ENCODE measurements around the gene PSMF1. TPM values are rescaled to one million over a fixed set of nuclear protein-coding genes. Genes with fewer than 3 reads are reported as not detected.

PSMF1 gene
- total RNA-seq, 1 donor, result 69.6 TPM

DNA sequence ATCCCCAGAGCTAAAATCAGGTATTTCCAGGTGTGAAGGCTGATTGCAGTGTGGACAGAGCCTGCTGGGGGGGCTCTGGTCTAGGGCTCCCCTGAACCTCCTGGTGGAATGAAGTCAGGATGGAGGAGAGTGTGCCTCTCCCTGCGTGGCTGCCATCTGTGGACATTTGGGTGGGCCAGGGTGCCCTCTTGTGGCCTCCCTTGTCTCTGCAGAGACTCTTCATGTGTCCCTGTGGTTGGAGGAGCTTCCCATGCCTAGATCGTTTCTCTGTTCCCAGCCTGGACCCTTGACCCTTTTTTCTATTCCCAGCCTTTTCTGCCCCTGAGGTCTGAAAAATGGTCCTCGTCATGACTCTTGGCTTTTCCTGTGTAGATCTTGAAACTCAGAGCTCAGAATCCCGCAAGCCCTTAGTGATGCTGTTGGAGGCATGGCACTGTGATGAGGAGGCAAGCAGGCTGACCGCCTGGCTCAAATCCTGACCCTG, 9.9 kb upstream of the PSMF1 start:
- Histone ChIP-seq H3K27me3 (ENCODE audit: insufficient read depth, low read length) (no peaks in the 10 kb centered on the region), H3K9me3 (ENCODE audit: low read depth, low read length) (no peaks in the 10 kb centered on the region), H3K4me3 (ENCODE audit: low read length) (no peak overlapping the region), H3K4me1 (ENCODE audit: insufficient read depth, low read length) (no peaks in the 10 kb centered on the region)

DNA sequence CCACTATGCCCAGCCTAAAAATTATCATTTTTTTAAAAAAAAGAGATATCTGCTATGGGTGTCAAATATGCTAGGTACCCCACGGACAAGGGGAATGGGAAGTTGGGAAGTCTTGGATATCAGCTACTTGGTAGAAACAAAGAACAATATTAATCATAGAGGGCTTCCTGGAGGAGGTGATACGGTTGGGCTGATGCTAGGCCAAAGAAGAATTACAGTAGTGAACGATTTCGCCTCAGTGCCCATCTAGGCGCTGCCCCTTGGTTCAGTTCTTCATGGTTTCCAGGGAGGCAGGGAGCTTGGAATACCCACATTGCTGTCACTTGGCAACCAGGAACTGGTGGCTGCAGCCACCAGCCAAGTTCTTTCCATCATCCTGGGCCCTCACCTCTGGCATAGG, 5.5 kb upstream of the PSMF1 start:
- H3K9me3 ChIP-seq (ENCODE audit: low read depth, low read length), result no peaks in the 10 kb centered on the region
- no peak overlapping the region for H3K4me3 ChIP-seq (ENCODE audit: low read length)
- H3K4me1 ChIP-seq (ENCODE audit: insufficient read depth, low read length), result peaks cover 5% of the 10 kb centered on the region
- H3K27me3 ChIP-seq (ENCODE audit: insufficient read depth, low read length), result no peaks in the 10 kb centered on the region

DNA sequence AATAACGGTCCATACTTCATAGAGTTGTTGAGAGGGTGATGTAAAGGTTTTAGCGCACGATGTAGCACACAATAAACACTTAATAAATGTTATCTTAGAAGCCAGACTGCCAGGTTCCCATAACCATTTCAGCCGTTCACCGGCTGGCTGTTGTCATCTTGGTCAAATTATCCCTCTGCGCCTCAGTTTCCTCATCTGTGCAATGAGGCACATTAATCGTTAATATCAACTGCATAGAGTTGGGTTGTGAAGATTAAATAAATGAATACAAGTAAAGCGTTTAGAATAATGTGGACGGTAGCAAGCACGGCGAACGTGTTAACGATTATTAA, 432 bp upstream of the PSMF1 start:
- peaks cover 49% of the 10 kb centered on the region for H3K4me1 ChIP-seq (ENCODE audit: insufficient read depth, low read length)
- no peaks in the 10 kb centered on the region for H3K27me3 ChIP-seq (ENCODE audit: insufficient read depth, low read length)
- H3K4me3 ChIP-seq (ENCODE audit: low read length), result peak overlapping the region; percentile 98
- no peaks in the 10 kb centered on the region for H3K9me3 ChIP-seq (ENCODE audit: low read depth, low read length)

DNA sequence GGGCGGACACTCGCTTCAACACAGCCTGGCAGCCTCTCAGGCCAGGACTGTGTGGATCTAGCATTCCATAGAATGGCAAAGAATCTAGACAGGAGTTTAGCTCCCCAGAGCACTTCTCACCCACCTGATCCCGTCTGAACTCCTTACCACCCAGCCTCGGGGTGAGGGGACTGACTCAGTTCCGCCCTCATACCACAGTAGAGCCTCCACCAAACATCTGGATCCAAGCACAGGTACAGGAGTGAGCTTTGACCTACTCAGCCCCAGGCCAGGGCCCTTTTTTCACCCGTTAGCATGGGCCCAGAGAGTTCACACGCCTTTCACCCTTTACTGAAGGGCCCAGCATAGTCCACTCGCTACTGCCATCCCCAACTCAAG, 715 bp downstream of the PSMF1 start:
- Histone ChIP-seq H3K4me1 (ENCODE audit: insufficient read depth, low read length) (peaks cover 52% of the 10 kb centered on the region), H3K27me3 (ENCODE audit: insufficient read depth, low read length) (no peaks in the 10 kb centered on the region), H3K4me3 (ENCODE audit: low read length) (peak overlapping the region; percentile 98)

DNA sequence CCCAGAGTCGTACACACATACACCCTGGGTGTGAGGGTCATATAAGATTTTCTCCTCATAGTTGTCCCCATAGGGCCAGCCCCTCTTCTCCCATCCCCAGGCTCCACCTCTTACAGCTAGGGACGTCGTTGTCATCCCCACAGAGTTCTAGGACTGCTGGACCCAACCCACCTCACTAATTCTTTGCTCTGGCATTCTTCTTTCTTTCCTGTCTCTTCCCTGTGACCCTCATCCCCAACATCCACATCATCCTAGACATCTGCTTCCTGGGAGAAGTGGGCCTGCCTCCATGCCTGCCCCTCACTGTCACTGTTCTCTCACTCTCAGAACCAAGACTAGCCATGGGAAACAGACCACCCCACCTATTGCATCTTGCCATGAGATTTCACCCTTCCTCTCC, 1.1 kb downstream of the PSMF1 start:
- Histone ChIP-seq H3K4me3 (ENCODE audit: low read length) (peak overlapping the region; percentile 98), H3K4me1 (ENCODE audit: insufficient read depth, low read length) (peaks cover 52% of the 10 kb centered on the region), H3K9me3 (ENCODE audit: low read depth, low read length) (no peaks in the 10 kb centered on the region), H3K27me3 (ENCODE audit: insufficient read depth, low read length) (no peaks in the 10 kb centered on the region)

More for the DNA sequence above, 715 bp downstream of the PSMF1 start:
- no peaks in the 10 kb centered on the region for H3K9me3 ChIP-seq (ENCODE audit: low read depth, low read length)

DNA sequence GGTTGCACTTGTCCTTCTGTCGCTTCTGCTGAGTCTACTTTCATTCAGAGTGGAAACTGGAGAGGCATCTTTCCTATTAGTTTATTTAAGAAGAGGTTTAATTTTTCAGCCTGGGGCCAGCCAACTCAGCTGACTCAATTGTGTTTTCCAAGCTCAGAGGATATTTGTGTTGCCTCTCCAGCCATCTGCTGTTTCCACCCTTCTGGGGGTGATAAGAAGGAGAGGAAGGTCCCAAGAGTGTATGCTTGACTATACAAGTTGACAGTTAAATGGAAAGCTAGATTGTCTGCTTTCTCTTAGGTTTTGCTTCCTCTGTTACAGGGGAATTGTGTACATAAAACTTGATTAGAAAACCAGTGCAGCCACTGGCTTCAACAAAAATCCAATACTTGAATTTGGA, 3.0 kb downstream of the PSMF1 start:
- peaks cover 61% of the 10 kb centered on the region for H3K4me1 ChIP-seq (ENCODE audit: insufficient read depth, low read length)

DNA sequence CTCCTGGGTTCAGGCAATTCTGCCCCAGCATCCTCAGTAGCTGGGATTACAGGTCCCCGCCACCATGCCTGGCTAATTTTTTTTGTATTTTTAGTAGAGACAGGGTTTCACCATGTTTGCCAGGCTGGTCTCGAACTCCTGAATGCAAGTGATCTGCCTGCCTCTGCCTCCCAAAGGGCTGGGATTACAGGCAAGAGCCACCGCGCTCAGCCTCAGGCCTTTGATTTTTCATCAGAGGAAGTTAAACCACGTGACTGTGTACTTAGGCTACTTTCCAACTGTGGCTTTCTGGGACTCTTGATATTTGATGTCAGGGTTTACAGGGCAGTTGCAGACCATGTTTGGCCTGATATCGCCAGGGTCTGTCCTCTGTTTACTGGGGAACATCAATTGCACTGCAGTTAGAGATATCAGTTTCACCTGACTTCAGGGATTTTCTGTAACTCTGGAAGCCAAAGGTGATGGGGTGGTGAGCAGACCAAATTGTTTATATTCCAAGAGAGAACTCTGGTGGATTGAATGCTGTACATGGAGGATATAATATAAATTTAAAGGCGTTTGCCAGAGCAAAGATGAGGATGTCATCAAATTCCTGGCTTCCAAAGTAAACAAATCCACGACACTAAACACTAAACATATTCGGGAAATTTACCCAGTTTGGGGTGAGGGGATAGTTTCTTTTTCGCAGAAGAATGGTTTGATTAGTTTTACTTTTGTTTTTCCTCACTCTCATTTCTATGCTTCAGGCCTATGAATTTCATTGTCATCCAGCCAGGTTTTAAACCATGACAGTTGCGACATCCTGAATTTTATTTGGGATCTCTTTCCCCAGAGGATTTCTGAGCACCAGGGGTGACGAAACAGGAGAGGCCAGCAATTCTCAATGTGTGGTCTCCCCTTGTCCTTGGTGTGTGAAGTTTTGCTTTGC, 4.2 kb downstream of the PSMF1 start:
- H3K4me1 ChIP-seq (ENCODE audit: insufficient read depth, low read length), result peaks cover 58% of the 10 kb centered on the region

More for the DNA sequence above, 3.0 kb downstream of the PSMF1 start:
- no peak overlapping the region for H3K4me3 ChIP-seq (ENCODE audit: low read length)
- no peaks in the 10 kb centered on the region for H3K27me3 ChIP-seq (ENCODE audit: insufficient read depth, low read length)
- no peaks in the 10 kb centered on the region for H3K9me3 ChIP-seq (ENCODE audit: low read depth, low read length)

DNA sequence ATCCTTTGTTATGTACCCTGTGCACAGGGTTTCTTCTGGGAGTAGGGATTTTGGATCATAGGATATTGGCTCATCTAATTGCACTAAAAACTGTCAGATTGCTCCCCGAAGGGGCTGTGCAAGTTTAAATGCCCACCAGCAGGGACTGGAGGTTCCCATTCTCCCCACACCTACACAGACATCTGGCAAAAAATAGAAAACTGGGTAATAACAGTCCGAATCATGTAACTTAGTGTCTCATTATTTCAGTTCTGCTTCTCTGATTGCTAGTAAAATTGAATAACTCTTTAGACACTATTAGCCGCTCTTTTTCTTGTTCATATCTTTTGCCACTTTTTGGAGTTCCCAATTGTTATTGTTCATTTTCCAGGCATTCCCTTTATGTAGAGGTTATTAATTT, 5.3 kb downstream of the PSMF1 start:
- no peaks in the 10 kb centered on the region for H3K9me3 ChIP-seq (ENCODE audit: low read depth, low read length)
- H3K27me3 ChIP-seq (ENCODE audit: insufficient read depth, low read length), result no peaks in the 10 kb centered on the region
- H3K4me1 ChIP-seq (ENCODE audit: insufficient read depth, low read length), result peaks cover 53% of the 10 kb centered on the region
- H3K4me3 ChIP-seq (ENCODE audit: low read length), result no peak overlapping the region

More for the DNA sequence above, 4.2 kb downstream of the PSMF1 start:
- H3K4me3 ChIP-seq (ENCODE audit: low read length), result no peak overlapping the region
- no peaks in the 10 kb centered on the region for H3K9me3 ChIP-seq (ENCODE audit: low read depth, low read length)
- H3K27me3 ChIP-seq (ENCODE audit: insufficient read depth, low read length), result no peaks in the 10 kb centered on the region

DNA sequence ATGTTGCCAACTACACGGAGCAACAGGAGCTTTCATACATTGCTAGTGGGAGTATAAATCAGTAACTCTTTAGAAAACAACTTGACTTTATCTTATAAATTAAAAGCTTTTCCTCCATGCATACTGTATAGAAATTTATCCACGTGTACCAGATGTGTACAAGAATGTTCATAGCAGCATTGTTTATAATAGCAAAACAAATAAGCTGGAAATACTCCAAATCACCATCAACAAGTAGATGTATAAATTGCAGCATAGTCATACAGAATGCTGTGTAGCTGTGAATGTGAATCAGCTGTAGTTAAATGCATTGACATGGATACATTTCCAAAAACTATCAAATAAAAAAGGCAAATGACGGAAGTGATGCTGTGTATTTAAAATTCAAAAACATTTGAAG, 6.0 kb downstream of the PSMF1 start:
- H3K9me3 ChIP-seq (ENCODE audit: low read depth, low read length), result no peaks in the 10 kb centered on the region
- no peak overlapping the region for H3K4me3 ChIP-seq (ENCODE audit: low read length)
- no peaks in the 10 kb centered on the region for H3K27me3 ChIP-seq (ENCODE audit: insufficient read depth, low read length)
- peaks cover 47% of the 10 kb centered on the region for H3K4me1 ChIP-seq (ENCODE audit: insufficient read depth, low read length)

DNA sequence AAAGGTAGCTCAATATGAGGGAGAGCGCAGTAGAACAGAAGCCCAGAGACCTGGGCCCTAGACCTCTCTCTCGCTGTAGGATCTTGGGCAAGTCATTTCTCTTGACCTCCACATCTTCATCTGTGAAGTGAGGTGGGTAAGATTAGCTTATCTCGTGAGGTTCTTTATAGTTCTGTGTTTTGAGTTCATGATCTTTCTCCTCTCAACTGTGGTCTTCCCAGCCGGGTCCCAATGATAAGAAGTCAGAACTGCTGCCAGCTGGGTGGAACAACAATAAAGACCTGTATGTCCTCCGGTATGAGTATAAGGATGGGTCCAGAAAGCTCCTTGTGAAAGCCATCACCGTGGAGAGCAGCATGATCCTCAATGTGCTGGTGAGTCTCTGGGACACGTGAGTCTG, 6.9 kb downstream of the PSMF1 start:
- Histone ChIP-seq H3K27me3 (ENCODE audit: insufficient read depth, low read length) (no peaks in the 10 kb centered on the region), H3K4me1 (ENCODE audit: insufficient read depth, low read length) (peaks cover 41% of the 10 kb centered on the region), H3K4me3 (ENCODE audit: low read length) (no peak overlapping the region), H3K9me3 (ENCODE audit: low read depth, low read length) (no peaks in the 10 kb centered on the region)

DNA sequence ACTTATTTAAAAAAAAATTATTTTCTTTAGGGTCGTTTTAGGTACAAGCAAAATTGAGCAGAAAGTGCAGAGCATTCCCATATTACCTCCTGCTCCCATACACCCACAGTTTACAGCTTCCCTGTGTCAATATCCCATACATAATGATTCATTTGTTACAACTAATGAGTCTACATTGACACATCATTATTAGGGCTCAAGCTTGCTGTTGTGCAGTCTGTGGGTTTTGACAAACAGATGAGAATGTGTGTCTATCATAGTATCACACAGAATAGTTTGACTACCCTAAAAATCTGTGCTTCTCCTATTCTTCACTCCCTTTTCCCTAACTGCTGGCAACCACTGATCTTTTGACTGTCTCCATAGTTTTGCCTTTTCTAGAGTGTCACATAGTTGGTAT, 9.4 kb downstream of the PSMF1 start:
- Histone ChIP-seq H3K27me3 (ENCODE audit: insufficient read depth, low read length) (no peaks in the 10 kb centered on the region), H3K4me3 (ENCODE audit: low read length) (no peak overlapping the region), H3K9me3 (ENCODE audit: low read depth, low read length) (no peaks in the 10 kb centered on the region), H3K4me1 (ENCODE audit: insufficient read depth, low read length) (peaks cover 29% of the 10 kb centered on the region)

DNA sequence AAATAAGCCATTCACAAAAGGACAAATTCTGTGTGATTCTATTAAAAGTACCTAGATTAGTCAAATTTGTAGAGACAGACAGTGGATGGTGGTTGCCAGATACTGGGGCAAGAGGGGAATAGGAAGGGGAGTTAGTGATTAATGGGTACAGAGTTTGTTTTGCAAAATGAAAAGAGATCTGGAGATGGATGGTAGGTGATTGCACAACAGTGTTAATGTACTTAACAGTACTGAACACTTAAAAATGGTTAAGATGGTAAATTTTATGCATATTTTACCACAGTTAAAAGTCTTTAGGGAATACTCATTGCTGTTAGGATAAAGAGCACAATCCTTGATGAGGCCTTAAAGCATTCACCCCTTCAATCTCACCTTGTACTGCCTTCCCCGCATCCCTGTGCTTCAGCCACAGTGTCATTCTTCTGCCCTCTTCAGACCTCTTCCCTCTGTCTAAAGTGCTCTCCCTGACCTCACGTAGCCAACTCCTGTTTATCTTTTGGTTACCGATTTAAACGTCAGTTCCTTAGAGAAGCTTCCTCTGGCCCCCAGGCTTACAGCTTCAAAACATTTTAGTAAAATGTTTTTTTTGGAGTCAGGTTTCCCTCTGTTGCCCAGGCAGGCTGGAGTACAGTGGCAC, 11.8 kb downstream of the PSMF1 start:
- Histone ChIP-seq H3K9me3 (ENCODE audit: low read depth, low read length) (no peaks in the 10 kb centered on the region), H3K27me3 (ENCODE audit: insufficient read depth, low read length) (no peaks in the 10 kb centered on the region), H3K4me1 (ENCODE audit: insufficient read depth, low read length) (peaks cover 25% of the 10 kb centered on the region), H3K4me3 (ENCODE audit: low read length) (no peak overlapping the region)

DNA sequence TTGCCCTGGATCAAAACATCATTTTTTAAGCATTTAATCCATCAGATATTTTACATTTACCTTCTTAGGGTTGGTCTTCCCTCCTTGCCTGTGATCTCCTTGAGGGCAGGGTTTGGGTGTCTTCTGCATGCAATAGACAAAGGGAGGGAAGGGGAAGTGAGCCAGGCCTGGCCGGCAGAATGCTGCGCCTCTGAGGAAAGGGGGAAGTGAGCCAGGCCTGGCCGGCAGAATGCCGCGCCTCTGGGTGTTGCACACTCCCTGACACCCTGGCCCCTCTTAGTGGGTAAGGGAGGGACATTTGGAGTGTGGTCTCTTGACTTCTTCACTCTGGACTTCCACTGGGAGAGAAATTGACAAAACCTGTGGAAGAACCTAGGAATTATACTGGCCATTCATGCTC, 12.4 kb downstream of the PSMF1 start:
- H3K9me3 ChIP-seq (ENCODE audit: low read depth, low read length), result no peaks in the 10 kb centered on the region
- no peak overlapping the region for H3K4me3 ChIP-seq (ENCODE audit: low read length)
- H3K4me1 ChIP-seq (ENCODE audit: insufficient read depth, low read length), result peaks cover 18% of the 10 kb centered on the region
- no peaks in the 10 kb centered on the region for H3K27me3 ChIP-seq (ENCODE audit: insufficient read depth, low read length)

DNA sequence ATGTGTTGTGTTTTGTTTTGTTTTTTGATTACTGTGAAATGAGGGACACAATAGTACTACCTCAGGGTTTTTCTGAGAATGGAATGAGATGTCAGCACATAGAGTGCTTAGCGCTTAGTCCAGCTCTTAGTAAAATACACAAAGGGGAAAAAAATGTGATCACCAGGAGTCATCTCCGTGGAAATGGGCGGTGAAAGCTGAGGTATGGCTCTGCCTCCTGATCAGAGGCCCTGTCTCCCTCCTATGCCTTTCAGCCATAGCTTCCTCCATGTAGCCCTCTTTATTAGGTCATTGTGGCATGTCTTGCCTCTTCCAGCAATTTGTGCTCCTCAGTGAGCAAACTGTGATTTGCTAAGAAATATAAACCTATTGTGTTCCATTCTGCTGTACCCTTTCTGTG, 13.0 kb downstream of the PSMF1 start:
- H3K9me3 ChIP-seq (ENCODE audit: low read depth, low read length), result no peaks in the 10 kb centered on the region
- no peak overlapping the region for H3K4me3 ChIP-seq (ENCODE audit: low read length)
- peaks cover 16% of the 10 kb centered on the region for H3K4me1 ChIP-seq (ENCODE audit: insufficient read depth, low read length)
- H3K27me3 ChIP-seq (ENCODE audit: insufficient read depth, low read length), result no peaks in the 10 kb centered on the region

DNA sequence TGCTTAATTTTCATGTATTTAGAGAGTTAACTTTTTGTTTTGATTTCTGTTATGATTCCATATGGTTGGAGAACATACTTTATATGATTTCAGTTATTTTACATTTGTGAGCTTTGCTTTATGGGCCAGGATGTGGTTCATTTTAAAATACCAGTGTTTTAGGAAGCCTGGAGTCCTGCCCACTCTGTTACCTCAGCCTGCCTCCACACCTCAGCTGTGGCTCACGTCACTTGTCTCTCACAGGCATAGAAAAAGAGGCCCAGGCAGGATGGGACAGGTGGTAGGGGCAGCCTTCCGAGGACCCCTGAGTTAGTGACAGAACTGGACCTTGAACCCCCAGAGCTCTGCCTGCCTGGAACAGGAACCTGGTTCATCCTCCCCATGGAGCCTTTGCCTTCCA, 16.0 kb downstream of the PSMF1 start:
- no peaks in the 10 kb centered on the region for H3K9me3 ChIP-seq (ENCODE audit: low read depth, low read length)
- H3K4me3 ChIP-seq (ENCODE audit: low read length), result no peak overlapping the region
- no peaks in the 10 kb centered on the region for H3K27me3 ChIP-seq (ENCODE audit: insufficient read depth, low read length)
- H3K4me1 ChIP-seq (ENCODE audit: insufficient read depth, low read length), result peaks cover 16% of the 10 kb centered on the region

DNA sequence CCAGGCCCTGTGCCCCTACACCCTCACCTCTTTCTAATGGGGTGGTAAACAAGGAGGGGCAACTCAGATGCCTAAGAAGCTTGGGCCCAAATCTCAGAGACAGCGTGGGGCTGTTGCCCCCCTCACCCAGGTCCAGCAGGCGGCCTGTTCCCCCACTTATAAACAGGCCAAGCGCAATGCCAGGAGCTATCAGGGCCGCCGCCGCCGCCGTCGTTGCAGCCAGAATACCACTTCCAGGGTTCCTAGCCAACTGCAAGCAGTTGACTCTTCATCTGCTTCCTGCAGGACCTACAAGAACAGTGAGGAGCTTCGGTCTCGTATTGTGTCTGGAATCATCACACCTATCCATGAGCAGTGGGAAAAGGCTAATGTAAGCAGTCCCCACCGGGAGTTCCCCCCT, 16.4 kb downstream of the PSMF1 start:
- Histone ChIP-seq H3K27me3 (ENCODE audit: insufficient read depth, low read length) (no peaks in the 10 kb centered on the region), H3K9me3 (ENCODE audit: low read depth, low read length) (no peaks in the 10 kb centered on the region), H3K4me3 (ENCODE audit: low read length) (no peak overlapping the region), H3K4me1 (ENCODE audit: insufficient read depth, low read length) (peaks cover 16% of the 10 kb centered on the region)

Measured in mononuclear cell (primary cell).